GM23248 (cell line): ENCODE measurements around the gene CFAP45. TPM values are rescaled to one million over a fixed set of nuclear protein-coding genes. Genes with fewer than 3 reads are reported as not detected.
A peak's percentile ranks its signal among the peaks of the same experiment; 100 is the strongest.

ENCODE experiments used
- DNase-seq: peaks from one replicate; pipeline ENCODE4 v3.0.0-alpha.2; 2015
- H2AFZ ChIP-seq: fragments of 200-600 bp; sonication (generic); 2 replicates; pipeline ENCODE4 v1.6.1; 2016; ENCODE audit warnings: antibody characterized with exemption
- H3F3A ChIP-seq: fragments of 200-600 bp; sonication (generic); 2 replicates; pipeline ENCODE4 v1.6.1; 2016; ENCODE audit warnings: mild to moderate bottlenecking, antibody characterized with exemption, mixed run types; ENCODE audit not compliant: insufficient read depth
- H3K27ac ChIP-seq: fragments of 200-600 bp; sonication (generic); 2 replicates; pipeline ENCODE4 v1.5.1; 2016; ENCODE audit warnings: mild to moderate bottlenecking
- H3K27me3 ChIP-seq: fragments of 200-600 bp; sonication (generic); replicated peaks from 2 replicates; pipeline ENCODE4 v1.6.1; 2016; ENCODE audit warnings: mild to moderate bottlenecking; ENCODE audit not compliant: insufficient read depth
- H3K36me3 ChIP-seq: fragments of 200-600 bp; sonication (generic); 2 replicates; pipeline ENCODE4 v1.6.1; 2016; ENCODE audit warnings: low read depth, mild to moderate bottlenecking
- H3K4me1 ChIP-seq: fragments of 200-600 bp; sonication (generic); 2 replicates; pipeline ENCODE4 v1.6.1; 2016; ENCODE audit warnings: mild to moderate bottlenecking; ENCODE audit not compliant: insufficient read depth
- H3K4me2 ChIP-seq: fragments of 200-600 bp; sonication (generic); one replicate; pipeline ENCODE4 v1.6.1; 2016; ENCODE audit warnings: mild to moderate bottlenecking; ENCODE audit not compliant: unreplicated experiment
- H3K4me3 ChIP-seq: fragments of 200-600 bp; sonication (generic); 2 replicates; pipeline ENCODE4 v1.5.1; 2016; ENCODE audit warnings: mild to moderate bottlenecking
- H3K79me2 ChIP-seq: fragments of 200-600 bp; sonication (generic); 2 replicates; pipeline ENCODE4 v1.6.1; 2016; ENCODE audit warnings: mild to moderate bottlenecking; ENCODE audit not compliant: insufficient read depth
- H3K9ac ChIP-seq: fragments of 200-600 bp; sonication (generic); 2 replicates; pipeline ENCODE4 v1.6.1; 2016; ENCODE audit warnings: mild to moderate bottlenecking
- H3K9me2 ChIP-seq: fragments of 200-600 bp; sonication (generic); 2 replicates; pipeline ENCODE4 v1.6.1; 2016; ENCODE audit warnings: mixed run types, mild to moderate bottlenecking, moderate library complexity; ENCODE audit not compliant: insufficient read depth
- H3K9me3 ChIP-seq: fragments of 200-600 bp; sonication (generic); one replicate; pipeline ENCODE4 v1.6.1; 2017; ENCODE audit warnings: low read depth
- H4K20me1 ChIP-seq: fragments of 200-600 bp; sonication (generic); 2 replicates; pipeline ENCODE4 v1.6.0; 2016; ENCODE audit not compliant: insufficient read depth
- EZH2 ChIP-seq: fragments of 200-600 bp; sonication (generic); IDR thresholded peaks from 2 replicates; pipeline ENCODE4 v1.6.1; 2018; ENCODE audit warnings: antibody characterized with exemption, mild to moderate bottlenecking; ENCODE audit not compliant: insufficient read depth, poor library complexity, severe bottlenecking
- EZH2phosphoT487 ChIP-seq: fragments of 200-600 bp; sonication (generic); IDR thresholded peaks from 2 replicates; pipeline ENCODE4 v1.6.1; 2018; ENCODE audit warnings: antibody characterized with exemption, moderate library complexity, mild to moderate bottlenecking, low read depth; ENCODE audit not compliant: insufficient read depth
- WGBS, 2 experiments: methylation state at CpG; one replicate each; pipeline ENCODE4 v1.1.6; 2015 to 2017; ENCODE audit warnings: low lambda C conversion rate in 2 of 2, low coverage in 1 of 2; ENCODE audit errors: missing lambda C conversion rate in 2 of 2; 5-methylcytosine and 5-hydroxymethylcytosine counted together
- in situ Hi-C: fragments of 300-500 bp; cut with MboI; formaldehyde crosslinking; loops from 2 replicates; pipeline ENCODE4 v1.15.0; 2020
- polyA plus RNA-seq: library from polyadenylated mRNA; unstranded; fragments of >200 nt; fragmentation: Nextera tagmentation; extraction: Ambion mirVana; gene quantifications from 2 replicates; pipeline ENCODE4 v1.2.1, GENCODE V29; 2016
- total RNA-seq: library from RNA; depleted of rRNA; stranded (reverse); fragments of >200 nt; shearing (Covaris generic); gene quantifications from 2 replicates; pipeline ENCODE4 v1.2.3, GENCODE V29; 2014

Gene CFAP45
- total and polyA plus RNA-seq, 2 experiments from 2014 or later, result 0.51 TPM; not detected in 1

- H3K9me2 ChIP-seq, result no peaks in the 10 kb centered on the region
- peaks cover 13% of the 10 kb centered on the region for H3F3A ChIP-seq
- H3K27ac ChIP-seq, result no peak overlapping the region
- no peak for DNase-seq
- no peaks in the 10 kb centered on the region for H3K9me3 ChIP-seq
- in situ Hi-C loops, result no loop called here
- no peaks in the 10 kb centered on the region for H3K79me2 ChIP-seq
- H3K36me3 ChIP-seq, result no peaks in the 10 kb centered on the region
- H3K4me2 ChIP-seq, result no peak overlapping the region
- TF ChIP-seq EZH2 (no peak), EZH2phosphoT487 (no peak)
- H3K4me3 ChIP-seq, result no peak overlapping the region
- WGBS, 2 experiments, result 53 to 67% methylated on average over 3 of the region's 3 CpGs
- no peak overlapping the region for H2AFZ ChIP-seq
- no peaks in the 10 kb centered on the region for H4K20me1 ChIP-seq
- H3K4me1 ChIP-seq, result peaks cover 6% of the 10 kb centered on the region
- no peaks in the 10 kb centered on the region for H3K27me3 ChIP-seq
- no peak overlapping the region for H3K9ac ChIP-seq
These were observed 64.6 kb downstream of the CFAP45 start for GRCh38 chr1:159835356-159835755.

GRCh38 chr1:159832309-159832708 is 67.7 kb downstream of the CFAP45 start:
- 77 to 82% methylated on average over 2 of the region's 2 CpGs for WGBS, 2 experiments
- Histone ChIP-seq H4K20me1 (no peaks in the 10 kb centered on the region), H3K4me2 (no peak overlapping the region), H3K9me3 (no peaks in the 10 kb centered on the region), H3K4me1 (peaks cover 8% of the 10 kb centered on the region), H3K27me3 (no peaks in the 10 kb centered on the region), H3K9me2 (no peaks in the 10 kb centered on the region), H3K27ac (no peak overlapping the region), H3K9ac (no peak overlapping the region), H3K79me2 (no peaks in the 10 kb centered on the region), H2AFZ (no peak overlapping the region), H3K4me3 (no peak overlapping the region), H3F3A (peaks cover 9% of the 10 kb centered on the region), H3K36me3 (no peaks in the 10 kb centered on the region)
- no peak for TF ChIP-seq EZH2
- no peak for TF ChIP-seq EZH2phosphoT487
- no peak for DNase-seq
- in situ Hi-C loops, result no loop called here

DNA sequence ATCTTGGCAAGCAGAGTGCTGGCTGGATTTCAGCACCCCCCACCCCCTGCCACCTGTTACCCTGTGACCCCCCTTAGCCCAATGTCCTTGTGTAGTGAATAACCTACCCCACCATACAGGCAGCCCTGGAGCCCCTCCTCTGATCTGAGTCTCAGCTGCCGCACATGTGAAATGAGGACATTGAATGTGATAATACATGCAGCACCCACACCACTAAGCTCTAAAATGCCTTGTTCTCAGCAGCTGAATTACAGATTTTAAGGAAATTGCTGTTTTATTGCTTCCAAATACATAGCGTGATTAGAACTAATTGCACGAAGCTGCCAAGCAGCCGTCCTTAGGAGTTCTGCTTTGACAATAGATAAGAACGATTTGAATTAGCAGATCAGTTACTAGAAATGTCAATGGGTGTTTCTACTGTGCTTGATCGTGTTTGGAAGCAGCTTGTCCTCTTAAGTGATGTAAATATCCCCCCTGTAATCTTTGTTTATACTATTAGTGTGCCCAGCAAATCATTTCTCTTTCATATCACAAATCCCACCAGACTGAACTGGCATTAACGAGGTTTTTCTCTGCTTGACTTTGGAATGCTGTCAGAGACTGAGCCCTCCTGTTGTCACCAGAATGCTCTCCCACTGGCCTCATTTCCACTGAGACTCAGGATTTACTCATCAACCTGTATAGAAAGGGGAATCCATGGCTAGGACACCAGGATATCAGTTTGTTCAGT is 68.4 kb downstream of the CFAP45 start:
- WGBS, 2 experiments, result 31 to 33% methylated on average over 7 of the region's 7 CpGs
- H3K4me1 ChIP-seq, result peaks cover 8% of the 10 kb centered on the region
- H3K79me2 ChIP-seq, result no peaks in the 10 kb centered on the region
- H3F3A ChIP-seq, result peaks cover 9% of the 10 kb centered on the region
- H3K9me3 ChIP-seq, result no peaks in the 10 kb centered on the region
- H3K27ac ChIP-seq, result no peak overlapping the region
- in situ Hi-C loops, result no loop called here
- TF ChIP-seq EZH2, result no peak
- TF ChIP-seq EZH2phosphoT487, result no peak
- H3K4me3 ChIP-seq, result no peak overlapping the region
- no peaks in the 10 kb centered on the region for H3K27me3 ChIP-seq
- no peaks in the 10 kb centered on the region for H4K20me1 ChIP-seq
- no peak overlapping the region for H2AFZ ChIP-seq
- DNase-seq, result no peak
- H3K36me3 ChIP-seq, result no peaks in the 10 kb centered on the region
- H3K9me2 ChIP-seq, result no peaks in the 10 kb centered on the region
- no peak overlapping the region for H3K4me2 ChIP-seq
- H3K9ac ChIP-seq, result no peak overlapping the region

GRCh38 chr1:159830722-159831121 is 69.2 kb downstream of the CFAP45 start:
- Histone ChIP-seq H4K20me1 (no peaks in the 10 kb centered on the region), H3K4me2 (no peak overlapping the region), H2AFZ (no peak overlapping the region), H3K79me2 (no peaks in the 10 kb centered on the region), H3K9me2 (no peaks in the 10 kb centered on the region), H3K9me3 (no peaks in the 10 kb centered on the region), H3K9ac (no peak overlapping the region), H3K27me3 (no peaks in the 10 kb centered on the region), H3K4me3 (no peak overlapping the region), H3K36me3 (no peaks in the 10 kb centered on the region), H3K4me1 (peaks cover 8% of the 10 kb centered on the region), H3F3A (peaks cover 9% of the 10 kb centered on the region), H3K27ac (peak overlapping the region; percentile 51; the same call in 1 of the 2 replicates)
- in situ Hi-C loops, result no loop called here
- WGBS, 2 experiments, result 86% methylated on average over 8 of the region's 8 CpGs
- TF ChIP-seq EZH2phosphoT487 (no peak), EZH2 (no peak)
- no peak for DNase-seq
